ENCODE measurements around the gene MYO15B.

GRCh38 chr17:75604034-75604695 lies 16.6 kb downstream of the MYO15B start:
- TF ChIP-seq CTCF (conservative IDR thresholded peaks at IDR 0.05 in 1 of 2, IDR thresholded peaks at IDR 0.05 in 1 of 2; ENCODE audit: low read depth in 1 of 2, low read length in 2 of 2) (no peak), EZH2 (IDR thresholded peaks at IDR 0.05; ENCODE audit: low read length, missing control alignments) (no peak)
